Stimulated activated CD8-positive, alpha-beta memory T cell treated with anti-CD3 and anti-CD28 coated beads, Interleukin-12 subunit alpha, Interleukin-12 subunit beta, amount 100 ng/mL, for 1 hour (primary cell): ENCODE data around the gene STXBP2.

ENCODE experiments used
- DNase-seq: peaks from one replicate; pipeline ENCODE4 v3.0.0-alpha.2; 2020; ENCODE audit warnings: low read depth

The STXBP2 gene

GRCh38 chr19:7612282-7613274 lies 24.3 kb upstream of the STXBP2 start:
- no peak for DNase-seq

GRCh38 chr19:7614859-7615741 lies 21.8 kb upstream of the STXBP2 start:
- no peak for DNase-seq

GRCh38 chr19:7617172-7617571 lies 19.7 kb upstream of the STXBP2 start:
- DNase-seq: no peak

GRCh38 chr19:7617735-7618134 lies 19.2 kb upstream of the STXBP2 start:
- DNase-seq: no peak

GRCh38 chr19:7618348-7618747 lies 18.6 kb upstream of the STXBP2 start:
- no peak for DNase-seq

GRCh38 chr19:7618771-7619510 lies 18.0 kb upstream of the STXBP2 start:
- no peak for DNase-seq

- no peak for DNase-seq
Measured at GRCh38 chr19:7619671-7620441, 17.1 kb upstream of the STXBP2 start.

GRCh38 chr19:7620442-7621412 lies 16.2 kb upstream of the STXBP2 start:
- DNase-seq: no peak

- no peak for DNase-seq
Measured at GRCh38 chr19:7622933-7623685, 13.8 kb upstream of the STXBP2 start.

GRCh38 chr19:7623725-7624603 lies 12.9 kb upstream of the STXBP2 start:
- no peak for DNase-seq

GRCh38 chr19:7624810-7625209 lies 12.1 kb upstream of the STXBP2 start:
- DNase-seq: no peak

- no peak for DNase-seq
Measured at GRCh38 chr19:7625763-7626372, 11.0 kb upstream of the STXBP2 start.

GRCh38 chr19:7627166-7627565 lies 9.7 kb upstream of the STXBP2 start:
- DNase-seq: no peak

- DNase-seq: no peak
Measured at GRCh38 chr19:7628589-7629311, 8.2 kb upstream of the STXBP2 start.

- peak; percentile 92 for DNase-seq
Measured at GRCh38 chr19:7629347-7630054, 7.4 kb upstream of the STXBP2 start, which contains the start of the genes PET100 and XAB2. Gene PET100 (plus strand): TSS chr19:7629793. CDS start chr19:7629834, 41 bp downstream. Gene XAB2 (minus strand): TSS chr19:7629545. CDS start chr19:7629527, 18 bp downstream.

GRCh38 chr19:7631577-7631976 lies 5.3 kb upstream of the STXBP2 start:
- no peak for DNase-seq
